Stomach smooth muscle (tissue), 2 donors: ENCODE measurements around the gene KIF4A.
"Not testable (repeated sequence)": the region's sequence is repeated elsewhere in the genome, so short reads cannot be mapped to it uniquely, and the experiment has no call there.

Experiments
- H3K27ac ChIP-seq: one replicate; pipeline ENCODE4 v1.7.0; 2013; ENCODE audit warnings: mild to moderate bottlenecking, low read length, inconsistent platforms
- H3K27me3 ChIP-seq, 2 donors: one replicate each; pipeline ENCODE4 v1.7.0; 2013; ENCODE audit warnings: low read length in 2 of 2; ENCODE audit not compliant: insufficient read depth in 2 of 2, control insufficient read depth in 1 of 2
- H3K36me3 ChIP-seq, 2 donors: one replicate each; pipeline ENCODE4 v1.7.0; 2013; ENCODE audit warnings: low read length in 2 of 2; ENCODE audit not compliant: control insufficient read depth in 2 of 2, insufficient read depth in 2 of 2
- H3K4me1 ChIP-seq: one replicate; pipeline ENCODE4 v1.7.0; 2013; ENCODE audit warnings: low read length; ENCODE audit not compliant: control insufficient read depth, insufficient read depth
- H3K4me3 ChIP-seq, 2 donors: one replicate each; pipeline ENCODE4 v1.7.0; 2013; ENCODE audit warnings: low read length in 2 of 2
- H3K9ac ChIP-seq, 2 donors: one replicate each; pipeline ENCODE4 v1.7.0; 2013; ENCODE audit warnings: low read length in 2 of 2, mild to moderate bottlenecking in 1 of 2
- H3K9me3 ChIP-seq, 2 donors: one replicate each; pipeline ENCODE4 v1.7.0; 2013; ENCODE audit warnings: low read length in 2 of 2; ENCODE audit not compliant: control insufficient read depth in 2 of 2
- donor health status: healthy.
- donor health status: Pancreatic carcinoma.

KIF4A gene

DNA sequence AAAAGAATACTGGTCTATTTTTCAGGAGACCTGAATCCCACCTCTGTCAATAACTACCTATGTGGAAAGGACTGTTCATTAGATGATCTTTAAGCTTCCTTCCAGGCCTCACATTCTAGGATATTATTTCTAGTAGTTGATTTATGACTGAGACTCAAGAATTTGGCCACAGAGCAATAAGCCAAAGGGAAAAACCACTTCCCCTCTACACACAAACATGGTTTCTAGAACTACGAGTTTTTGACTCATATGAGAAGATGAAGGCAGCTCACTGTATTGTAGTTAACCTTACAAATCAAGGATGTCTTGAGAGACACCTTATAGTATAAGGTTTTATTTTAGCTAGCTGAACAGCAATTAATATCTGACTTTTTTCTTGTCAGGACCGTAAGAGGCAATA, 96.3 kb downstream of the KIF4A start:
- Histone ChIP-seq H3K9ac (no peak overlapping the region), H3K9me3 (no peaks in the 10 kb centered on the region), H3K27ac (no peak overlapping the region), H3K36me3 (no peaks in the 10 kb centered on the region), H3K4me1 (no peaks in the 10 kb centered on the region), H3K4me3 (no peak overlapping the region), H3K27me3 (no peaks in the 10 kb centered on the region)

DNA sequence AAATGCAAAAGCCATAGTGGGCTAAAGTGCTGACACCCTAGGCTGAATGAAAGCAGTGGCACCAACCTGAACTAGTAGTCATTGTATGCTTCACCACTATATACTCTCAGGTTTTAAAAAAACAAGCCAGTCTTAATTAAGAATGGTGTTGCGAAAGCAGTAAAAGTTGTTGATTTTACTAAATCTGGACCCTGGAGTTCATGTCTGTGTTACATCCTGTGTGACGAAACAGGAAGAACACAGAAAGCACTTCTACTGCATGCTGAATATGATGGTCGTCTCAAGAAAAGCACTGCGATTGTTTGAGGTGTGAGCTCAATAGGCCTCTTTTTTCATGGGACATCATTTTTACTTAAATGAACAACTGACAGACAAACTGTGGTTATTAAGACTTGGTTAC, 109.0 kb downstream of the KIF4A start:
- H3K36me3 ChIP-seq: no peaks in the 10 kb centered on the region
- H3K4me1 ChIP-seq: no peaks in the 10 kb centered on the region
- no peak overlapping the region for H3K4me3 ChIP-seq
- no peak overlapping the region for H3K9ac ChIP-seq
- H3K27ac ChIP-seq: no peak overlapping the region
- peaks cover 0 to 2% of the 10 kb centered on the region in 2 donors for H3K27me3 ChIP-seq
- H3K9me3 ChIP-seq: no peaks in the 10 kb centered on the region

DNA sequence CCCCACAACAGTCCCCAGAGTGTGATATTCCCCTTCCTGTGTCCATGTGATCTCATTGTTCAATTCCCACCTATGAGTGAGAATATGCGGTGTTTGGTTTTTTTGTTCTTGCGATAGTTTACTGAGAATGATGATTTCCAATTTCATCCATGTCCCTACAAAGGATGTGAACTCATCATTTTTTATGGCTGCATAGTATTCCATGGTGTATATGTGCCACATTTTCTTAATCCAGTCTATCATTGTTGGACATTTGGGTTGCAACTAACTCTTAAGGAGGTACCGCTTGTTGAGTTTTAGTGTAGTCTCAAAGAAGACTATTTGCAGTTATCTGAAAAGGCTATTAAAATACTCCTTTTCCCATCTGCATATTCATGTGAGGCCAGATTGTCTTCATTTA, 110.3 kb downstream of the KIF4A start:
- not testable (repeated sequence) for H3K4me3 ChIP-seq, H3K9me3 ChIP-seq, H3K4me1 ChIP-seq, H3K9ac ChIP-seq, H3K27me3 ChIP-seq, H3K36me3 ChIP-seq, H3K27ac ChIP-seq

DNA sequence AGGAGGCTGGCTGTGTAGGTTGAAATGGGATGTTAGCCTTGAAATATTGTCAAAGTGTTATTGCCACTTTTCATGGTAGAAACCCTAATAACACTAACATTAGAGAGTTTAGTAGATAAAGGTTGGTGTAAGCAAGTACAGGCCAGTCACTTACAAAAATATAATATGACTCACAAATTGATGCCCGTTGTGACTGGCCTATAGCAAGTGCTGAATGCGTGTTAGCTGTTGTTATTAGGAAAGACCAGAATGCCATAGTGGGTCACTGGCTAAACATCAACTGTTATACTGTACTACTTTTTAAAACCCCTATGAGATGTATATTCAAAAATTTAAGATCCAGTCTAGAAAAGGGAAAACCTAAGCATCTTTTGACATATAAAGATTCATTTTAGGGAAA, 112.8 kb downstream of the KIF4A start:
- H3K27ac ChIP-seq: no peak overlapping the region
- H3K4me3 ChIP-seq: no peak overlapping the region
- no peaks in the 10 kb centered on the region for H3K9me3 ChIP-seq

DNA sequence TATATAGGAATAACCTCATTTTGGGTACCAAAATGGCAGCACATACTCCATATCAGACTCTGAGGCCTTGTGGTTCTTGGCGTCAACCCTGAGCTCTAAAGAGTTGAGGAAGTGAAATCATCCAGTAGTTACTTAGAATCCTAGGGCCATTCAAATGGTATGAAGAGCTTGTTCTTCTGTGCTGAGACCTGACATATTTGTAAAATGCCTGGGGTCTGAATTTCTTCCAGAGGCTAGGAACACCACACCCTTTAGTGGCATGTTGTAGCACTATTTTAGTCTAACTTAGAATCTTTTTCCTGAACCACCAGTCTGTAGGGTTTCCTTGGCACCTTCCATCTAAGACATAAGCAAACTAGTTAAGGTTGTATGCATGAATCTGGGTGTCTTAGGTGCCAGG, 115.1 kb downstream of the KIF4A start:
- Histone ChIP-seq H3K27ac (no peak overlapping the region), H3K4me3 (no peak overlapping the region), H3K27me3 (peaks cover 0 to 9% of the 10 kb centered on the region in 2 donors)

More for the DNA sequence above, 112.8 kb downstream of the KIF4A start:
- H3K27me3 ChIP-seq: peaks cover 0 to 9% of the 10 kb centered on the region in 2 donors
- no peaks in the 10 kb centered on the region for H3K4me1 ChIP-seq
- no peaks in the 10 kb centered on the region for H3K36me3 ChIP-seq
- H3K9ac ChIP-seq: no peak overlapping the region

DNA sequence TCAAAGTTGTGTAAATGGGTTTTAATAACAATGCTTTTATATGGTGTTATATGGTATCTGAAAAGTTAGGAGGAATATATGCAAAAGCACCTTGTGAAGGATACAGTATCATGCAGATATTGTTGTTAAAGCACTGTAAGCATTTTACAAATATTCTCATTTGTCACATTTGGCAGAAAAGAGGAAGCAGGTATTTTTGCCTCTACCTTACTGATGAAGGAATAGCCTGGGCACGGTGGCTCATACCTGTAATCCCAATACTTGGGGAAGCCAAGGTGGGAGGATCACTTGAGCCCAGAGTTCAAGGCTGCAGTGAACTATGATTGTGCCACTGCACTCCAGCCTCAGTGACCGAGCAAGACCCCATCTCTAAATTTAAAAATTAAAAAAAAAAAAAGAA, 121.0 kb downstream of the KIF4A start:
- H3K36me3 ChIP-seq: no peaks in the 10 kb centered on the region
- peaks cover 0 to 4% of the 10 kb centered on the region in 2 donors for H3K27me3 ChIP-seq
- no peak overlapping the region for H3K9ac ChIP-seq
- no peaks in the 10 kb centered on the region for H3K9me3 ChIP-seq
- H3K4me1 ChIP-seq: no peaks in the 10 kb centered on the region
- no peak overlapping the region for H3K27ac ChIP-seq
- no peak overlapping the region for H3K4me3 ChIP-seq

More for the DNA sequence above, 115.1 kb downstream of the KIF4A start:
- Histone ChIP-seq H3K4me1 (no peaks in the 10 kb centered on the region), H3K36me3 (no peaks in the 10 kb centered on the region), H3K9ac (no peak overlapping the region), H3K9me3 (no peaks in the 10 kb centered on the region)

DNA sequence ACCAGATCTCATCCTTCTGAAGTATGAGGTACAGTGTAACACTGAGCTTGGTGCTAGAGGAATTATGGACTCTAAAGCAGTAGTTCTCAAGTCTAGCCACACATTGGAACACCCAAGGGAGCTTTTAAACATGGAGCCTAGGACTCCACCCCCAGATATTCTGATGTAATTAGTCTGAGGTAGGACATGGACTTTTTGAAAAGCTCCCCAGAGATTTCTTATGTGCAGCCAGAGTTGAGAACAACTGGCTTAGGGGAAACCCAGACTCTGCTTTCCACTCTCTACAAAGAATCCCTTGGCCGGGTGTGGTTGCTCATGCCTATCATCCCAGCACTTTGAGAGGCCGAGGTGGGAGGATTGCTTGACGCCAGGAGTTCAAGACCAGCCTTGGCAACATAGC, 121.6 kb downstream of the KIF4A start:
- Histone ChIP-seq H3K36me3 (no peaks in the 10 kb centered on the region), H3K4me1 (no peaks in the 10 kb centered on the region), H3K27ac (no peak overlapping the region), H3K27me3 (no peaks in the 10 kb centered on the region), H3K4me3 (no peak overlapping the region), H3K9me3 (no peaks in the 10 kb centered on the region), H3K9ac (no peak overlapping the region)

DNA sequence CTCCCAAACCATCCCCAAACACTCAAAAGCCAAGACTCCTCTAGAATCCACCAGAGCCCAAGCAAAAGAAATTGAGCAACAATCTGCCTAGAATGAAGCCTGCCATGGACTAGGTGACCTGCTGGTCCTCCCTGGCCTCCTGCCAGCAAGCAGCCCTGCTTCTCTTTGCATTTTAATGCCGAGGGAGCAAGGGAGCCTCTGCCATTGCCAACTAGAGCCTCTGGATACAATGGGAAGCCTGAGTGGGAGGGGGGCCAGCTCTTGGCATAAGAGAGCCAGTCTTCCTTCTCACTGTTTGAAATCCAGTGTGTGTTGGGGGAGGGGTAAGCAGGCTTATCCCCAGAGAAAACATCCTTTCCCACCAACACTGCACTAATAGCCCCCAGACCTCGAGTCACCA, 131.7 kb downstream of the KIF4A start:
- H3K4me1 ChIP-seq: no peaks in the 10 kb centered on the region
- peaks cover 0 to 39% of the 10 kb centered on the region in 2 donors for H3K27me3 ChIP-seq
- H3K9me3 ChIP-seq: no peaks in the 10 kb centered on the region
- H3K4me3 ChIP-seq: no peak overlapping the region
- H3K27ac ChIP-seq: no peak overlapping the region
- no peaks in the 10 kb centered on the region for H3K36me3 ChIP-seq
- no peak overlapping the region for H3K9ac ChIP-seq

DNA sequence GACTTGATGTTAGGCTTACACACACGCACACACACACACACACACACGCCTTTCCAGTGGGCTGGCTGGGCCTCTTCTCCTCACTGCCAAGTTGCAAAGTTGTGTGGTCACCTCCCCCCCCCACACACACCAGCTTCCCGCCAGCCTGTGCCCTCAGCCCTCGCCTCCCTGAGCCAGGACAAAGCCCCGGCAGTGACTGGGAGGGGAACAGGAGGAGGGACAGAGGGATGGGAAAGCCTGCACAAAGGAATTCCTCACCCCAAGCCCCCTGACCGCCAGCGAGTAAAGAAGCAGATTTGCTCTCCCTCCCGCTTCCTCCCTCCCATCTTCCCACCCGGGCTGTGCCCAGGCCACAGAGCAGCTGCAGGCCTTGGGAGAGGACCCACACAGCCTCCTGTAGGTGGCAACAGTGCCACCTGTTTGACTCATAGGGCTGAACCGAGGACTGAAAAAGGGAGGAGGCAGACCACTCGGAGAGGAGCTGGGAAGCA, 133.0 kb downstream of the KIF4A start, which contains the start of gene GDPD2:
Gene GDPD2 (plus strand): TSS at position 464 of the 491 bp plus-strand sequence. CDS start 1,671 bp downstream, outside the sequence.
- no peaks in the 10 kb centered on the region for H3K36me3 ChIP-seq
- no peaks in the 10 kb centered on the region for H3K9me3 ChIP-seq
- peaks cover 0 to 39% of the 10 kb centered on the region in 2 donors for H3K27me3 ChIP-seq
- H3K9ac ChIP-seq: no peak within 1 kb of the TSS
- no peak within 1 kb of the TSS for H3K4me3 ChIP-seq
- no peak within 1 kb of the TSS for H3K27ac ChIP-seq
- H3K4me1 ChIP-seq: no peaks in the 10 kb centered on the region

DNA sequence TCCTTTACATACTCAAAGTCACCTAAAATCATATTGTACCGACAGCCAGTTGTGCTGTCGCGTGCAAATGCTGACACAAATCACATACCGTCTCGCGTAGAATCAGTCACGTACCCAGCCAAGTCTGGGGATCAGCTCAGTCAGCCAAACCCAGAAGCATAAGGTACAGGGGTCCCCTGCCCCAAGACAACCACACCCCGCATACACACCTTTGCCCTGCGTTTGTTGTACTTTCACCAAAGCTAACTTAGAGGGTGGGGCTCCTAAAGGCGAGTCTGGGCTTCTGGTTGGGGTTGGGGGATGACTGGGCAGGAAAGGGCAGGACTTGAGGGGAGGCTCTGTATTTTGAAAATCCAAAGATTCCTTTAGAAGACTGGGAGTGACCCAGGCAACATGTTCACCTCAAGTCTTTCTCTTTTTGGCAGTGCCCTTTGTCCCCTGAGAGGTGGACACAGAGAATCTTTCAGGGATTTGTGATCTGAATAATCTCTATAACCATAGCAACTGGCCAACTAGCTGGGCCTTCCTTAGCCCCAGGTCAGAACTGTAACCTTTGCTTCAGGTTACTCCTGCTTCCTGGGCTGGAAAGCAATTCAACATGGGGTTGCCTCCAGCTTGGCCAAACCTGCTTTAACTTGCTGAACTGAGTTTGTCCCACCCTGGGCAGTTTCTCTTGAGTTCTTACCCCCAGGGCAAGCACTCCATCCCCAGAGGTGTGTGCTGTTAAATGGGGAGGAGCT, 134.2 kb downstream of the KIF4A start:
- H3K4me1 ChIP-seq: no peaks in the 10 kb centered on the region
- peaks cover 0 to 42% of the 10 kb centered on the region in 2 donors for H3K27me3 ChIP-seq
- no peak overlapping the region for H3K4me3 ChIP-seq
- no peak overlapping the region for H3K27ac ChIP-seq
- H3K9me3 ChIP-seq: no peaks in the 10 kb centered on the region
- H3K9ac ChIP-seq: no peak overlapping the region
- no peaks in the 10 kb centered on the region for H3K36me3 ChIP-seq

DNA sequence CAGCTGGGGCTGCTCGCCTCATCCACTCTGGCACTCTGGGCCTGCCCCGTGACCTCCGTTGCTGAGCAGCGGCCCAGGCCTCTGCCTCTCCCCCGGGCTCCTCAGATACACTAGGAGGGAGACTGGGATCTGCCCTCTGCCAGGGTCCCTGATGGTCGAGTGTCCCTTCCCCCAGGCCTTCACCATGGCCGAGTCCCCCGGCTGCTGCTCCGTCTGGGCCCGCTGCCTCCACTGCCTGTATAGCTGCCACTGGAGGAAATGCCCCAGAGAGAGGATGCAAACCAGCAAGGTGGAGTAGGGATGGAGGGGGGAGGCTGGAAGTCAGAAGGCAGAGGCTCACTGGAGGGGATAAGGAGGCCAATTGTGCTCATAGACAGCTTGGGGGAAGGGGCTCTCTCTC, 134.9 kb downstream of the KIF4A start:
- Histone ChIP-seq H3K9ac (no peak overlapping the region), H3K36me3 (no peaks in the 10 kb centered on the region), H3K4me1 (no peaks in the 10 kb centered on the region), H3K4me3 (no peak overlapping the region), H3K27ac (no peak overlapping the region), H3K27me3 (peaks cover 0 to 43% of the 10 kb centered on the region in 2 donors), H3K9me3 (no peaks in the 10 kb centered on the region)
